HG02763 (cell line): ENCODE measurements around the gene NOMO2.
"Not testable (repeated sequence)": the region's sequence is repeated elsewhere in the genome, so short reads cannot be mapped to it uniquely, and the experiment has no call there.

ENCODE experiments used
- ATAC-seq: cut with Tn5 transposase; IDR thresholded peaks from one replicate; pipeline ENCODE4 v1.9.1; 2021; ENCODE audit warnings: mild to moderate bottlenecking, moderate library complexity; ENCODE audit not compliant: unreplicated experiment

Gene NOMO2

DNA sequence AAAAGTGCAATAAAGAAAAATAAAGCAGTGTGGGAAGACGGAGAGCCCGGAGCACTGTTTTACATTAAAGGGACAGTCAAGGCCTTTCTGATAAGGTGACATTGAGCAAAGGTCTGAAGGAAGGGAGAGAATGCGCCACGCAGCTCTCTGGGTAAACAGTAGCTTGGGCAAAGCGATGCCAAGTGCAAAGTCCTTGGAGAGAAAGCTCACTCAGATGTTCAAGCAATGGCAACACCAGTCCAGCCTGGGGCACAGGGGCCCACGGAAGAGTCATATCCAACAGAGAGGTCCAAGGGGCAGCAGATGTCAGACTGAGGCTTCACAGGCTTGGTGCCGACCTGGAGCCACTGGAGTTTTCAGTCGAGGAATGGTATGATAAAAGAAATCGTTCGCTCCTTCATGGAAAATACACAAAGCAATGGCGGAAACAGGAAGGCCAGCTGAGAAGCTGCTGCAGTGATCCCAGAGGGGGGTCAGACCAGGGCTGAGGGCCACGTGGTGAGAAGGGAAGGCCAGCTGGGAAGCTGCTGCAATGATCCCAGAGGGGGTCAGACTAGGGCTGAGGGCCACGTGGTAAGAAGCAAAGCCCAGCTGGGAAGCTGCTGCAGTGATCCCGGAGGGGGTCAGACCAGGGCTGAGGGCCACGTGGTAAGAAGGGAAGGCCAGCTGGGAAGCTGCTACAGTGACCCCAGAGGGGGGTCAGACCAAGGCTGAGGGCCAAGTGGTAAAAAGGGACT, 40.3 kb downstream of the NOMO2 start:
- not testable (repeated sequence) for ATAC-seq

DNA sequence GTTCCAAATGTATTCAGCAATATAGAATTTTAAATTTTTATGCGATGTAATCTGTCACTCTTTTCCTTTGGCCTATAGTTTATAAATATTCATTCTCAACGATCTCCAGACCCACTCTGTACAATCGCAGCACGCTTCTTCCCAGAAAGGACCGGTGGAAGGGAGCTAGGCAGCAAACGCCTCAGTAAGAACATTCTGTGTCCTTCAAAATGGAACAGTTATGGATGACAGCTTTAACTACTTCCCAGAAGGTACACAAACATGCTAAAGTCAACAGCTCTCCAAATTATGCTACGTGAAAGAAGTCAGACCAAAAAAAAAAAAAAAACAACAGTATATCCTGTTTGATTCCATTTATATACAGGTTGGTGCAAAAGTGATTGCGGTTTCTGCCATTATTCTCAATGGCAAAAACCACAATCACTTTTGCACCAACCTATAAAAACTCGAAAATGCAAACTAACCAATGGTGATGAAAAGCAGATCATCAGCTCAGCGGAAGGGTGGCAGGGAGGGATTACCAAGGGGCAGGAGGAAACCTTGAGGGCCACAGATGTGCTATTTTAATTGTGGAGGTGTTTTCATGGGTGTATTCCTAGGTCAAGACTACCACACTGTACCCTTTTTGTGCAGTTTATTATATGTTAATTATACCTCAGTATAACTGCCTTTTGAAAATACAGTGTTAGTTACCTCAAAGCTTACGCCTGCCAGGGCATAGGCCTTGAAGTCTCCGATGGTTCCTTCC, 43.2 kb downstream of the NOMO2 start:
- ATAC-seq: not testable (repeated sequence)

DNA sequence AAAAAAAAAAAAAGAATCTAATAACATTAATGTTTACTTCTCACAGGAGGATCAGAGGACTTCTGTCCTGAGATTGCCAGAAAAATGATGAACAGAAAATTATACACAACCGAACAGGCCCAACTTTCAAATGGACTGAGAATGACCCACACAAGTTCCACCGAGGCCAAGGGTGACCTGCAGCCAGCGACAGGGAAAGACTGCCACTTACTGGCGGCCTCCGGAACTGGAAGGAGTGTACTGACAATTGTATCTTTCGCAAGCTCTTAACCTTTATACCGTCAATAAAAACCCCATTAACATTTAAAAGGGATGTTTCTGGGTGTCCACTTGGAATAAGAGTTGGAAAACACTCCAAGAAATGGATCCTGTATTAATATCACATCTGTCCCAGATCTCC, 63.5 kb downstream of the NOMO2 start:
- ATAC-seq: not testable (repeated sequence)

DNA sequence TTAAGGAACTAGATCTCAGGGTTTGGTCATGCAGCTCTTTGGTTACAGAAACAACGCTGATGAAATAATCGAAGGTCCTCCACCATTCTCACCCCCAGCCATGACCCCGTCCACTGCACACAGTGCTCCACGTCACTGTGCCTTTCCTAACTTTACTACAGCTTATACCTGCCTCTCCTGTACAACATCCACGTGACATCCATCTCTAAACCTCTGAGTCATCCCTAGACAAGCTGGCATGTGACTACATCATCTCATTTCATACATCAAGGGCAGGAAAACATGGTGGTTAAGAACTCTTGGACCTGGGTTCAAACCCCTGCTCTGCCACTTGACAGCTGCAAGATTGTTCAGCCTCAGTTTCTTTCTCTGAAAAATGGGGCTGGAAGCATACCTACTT, 64.9 kb downstream of the NOMO2 start:
- ATAC-seq: not testable (repeated sequence)

DNA sequence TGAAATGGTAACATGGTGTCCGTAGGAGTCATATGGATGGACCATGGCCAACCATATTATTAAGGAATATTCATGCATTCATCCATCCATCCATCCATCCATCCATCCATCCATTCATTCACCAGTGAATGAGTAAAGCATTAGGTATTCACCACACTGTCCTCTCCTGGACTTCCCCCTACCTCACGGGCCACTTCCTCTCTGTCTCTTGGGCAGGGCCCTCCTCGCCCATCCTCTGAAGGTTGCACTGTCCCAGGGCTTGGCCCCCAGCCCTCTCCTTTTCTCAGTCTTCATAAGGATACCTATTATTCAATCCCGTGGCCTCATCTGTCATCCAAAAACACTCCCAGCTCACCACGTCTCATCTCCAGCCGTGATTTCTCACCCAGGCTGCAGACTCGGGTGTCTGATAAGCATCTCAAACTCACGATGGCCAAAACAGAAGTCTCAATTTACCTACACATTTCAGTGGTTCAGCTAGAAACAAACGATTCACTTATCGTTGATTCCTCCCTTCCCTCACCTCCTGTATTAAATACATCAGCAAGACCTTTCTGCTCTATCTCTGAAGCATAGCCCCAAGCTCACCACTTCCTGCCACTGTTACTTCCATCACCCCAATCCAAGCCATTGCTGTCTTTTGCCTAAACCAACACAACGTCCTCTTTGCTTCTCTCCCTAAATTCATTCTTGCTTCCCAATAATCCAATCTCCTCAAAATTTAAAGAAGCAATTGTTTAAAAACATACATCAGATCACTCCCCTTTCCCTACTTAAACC, 69.6 kb downstream of the NOMO2 start:
- not testable (repeated sequence) for ATAC-seq

DNA sequence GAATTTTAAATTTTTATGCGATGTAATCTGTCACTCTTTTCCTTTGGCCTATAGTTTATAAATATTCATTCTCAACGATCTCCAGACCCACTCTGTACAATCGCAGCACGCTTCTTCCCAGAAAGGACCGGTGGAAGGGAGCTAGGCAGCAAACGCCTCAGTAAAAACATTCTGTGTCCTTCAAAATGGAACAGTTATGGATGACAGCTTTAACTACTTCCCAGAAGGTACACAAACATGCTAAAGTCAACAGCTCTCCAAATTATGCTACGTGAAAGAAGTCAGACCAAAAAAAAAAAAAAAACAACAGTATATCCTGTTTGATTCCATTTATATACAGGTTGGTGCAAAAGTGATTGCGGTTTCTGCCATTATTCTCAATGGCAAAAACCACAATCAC, 125.9 kb downstream of the NOMO2 start:
- not testable (repeated sequence) for ATAC-seq

DNA sequence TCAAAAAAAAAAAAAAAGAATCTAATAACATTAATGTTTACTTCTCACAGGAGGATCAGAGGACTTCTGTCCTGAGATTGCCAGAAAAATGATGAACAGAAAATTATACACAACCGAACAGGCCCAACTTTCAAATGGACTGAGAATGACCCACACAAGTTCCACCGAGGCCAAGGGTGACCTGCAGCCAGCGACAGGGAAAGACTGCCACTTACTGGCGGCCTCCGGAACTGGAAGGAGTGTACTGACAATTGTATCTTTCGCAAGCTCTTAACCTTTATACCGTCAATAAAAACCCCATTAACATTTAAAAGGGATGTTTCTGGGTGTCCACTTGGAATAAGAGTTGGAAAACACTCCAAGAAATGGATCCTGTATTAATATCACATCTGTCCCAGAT, 146.1 kb downstream of the NOMO2 start:
- ATAC-seq: not testable (repeated sequence)

DNA sequence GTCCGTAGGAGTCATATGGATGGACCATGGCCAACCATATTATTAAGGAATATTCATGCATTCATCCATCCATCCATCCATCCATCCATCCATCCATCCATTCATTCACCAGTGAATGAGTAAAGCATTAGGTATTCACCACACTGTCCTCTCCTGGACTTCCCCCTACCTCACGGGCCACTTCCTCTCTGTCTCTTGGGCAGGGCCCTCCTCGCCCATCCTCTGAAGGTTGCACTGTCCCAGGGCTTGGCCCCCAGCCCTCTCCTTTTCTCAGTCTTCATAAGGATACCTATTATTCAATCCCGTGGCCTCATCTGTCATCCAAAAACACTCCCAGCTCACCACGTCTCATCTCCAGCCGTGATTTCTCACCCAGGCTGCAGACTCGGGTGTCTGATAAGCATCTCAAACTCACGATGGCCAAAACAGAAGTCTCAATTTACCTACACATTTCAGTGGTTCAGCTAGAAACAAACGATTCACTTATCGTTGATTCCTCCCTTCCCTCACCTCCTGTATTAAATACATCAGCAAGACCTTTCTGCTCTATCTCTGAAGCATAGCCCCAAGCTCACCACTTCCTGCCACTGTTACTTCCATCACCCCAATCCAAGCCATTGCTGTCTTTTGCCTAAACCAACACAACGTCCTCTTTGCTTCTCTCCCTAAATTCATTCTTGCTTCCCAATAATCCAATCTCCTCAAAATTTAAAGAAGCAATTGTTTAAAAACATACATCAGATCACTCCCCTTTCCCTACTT, 152.2 kb downstream of the NOMO2 start:
- not testable (repeated sequence) for ATAC-seq

DNA sequence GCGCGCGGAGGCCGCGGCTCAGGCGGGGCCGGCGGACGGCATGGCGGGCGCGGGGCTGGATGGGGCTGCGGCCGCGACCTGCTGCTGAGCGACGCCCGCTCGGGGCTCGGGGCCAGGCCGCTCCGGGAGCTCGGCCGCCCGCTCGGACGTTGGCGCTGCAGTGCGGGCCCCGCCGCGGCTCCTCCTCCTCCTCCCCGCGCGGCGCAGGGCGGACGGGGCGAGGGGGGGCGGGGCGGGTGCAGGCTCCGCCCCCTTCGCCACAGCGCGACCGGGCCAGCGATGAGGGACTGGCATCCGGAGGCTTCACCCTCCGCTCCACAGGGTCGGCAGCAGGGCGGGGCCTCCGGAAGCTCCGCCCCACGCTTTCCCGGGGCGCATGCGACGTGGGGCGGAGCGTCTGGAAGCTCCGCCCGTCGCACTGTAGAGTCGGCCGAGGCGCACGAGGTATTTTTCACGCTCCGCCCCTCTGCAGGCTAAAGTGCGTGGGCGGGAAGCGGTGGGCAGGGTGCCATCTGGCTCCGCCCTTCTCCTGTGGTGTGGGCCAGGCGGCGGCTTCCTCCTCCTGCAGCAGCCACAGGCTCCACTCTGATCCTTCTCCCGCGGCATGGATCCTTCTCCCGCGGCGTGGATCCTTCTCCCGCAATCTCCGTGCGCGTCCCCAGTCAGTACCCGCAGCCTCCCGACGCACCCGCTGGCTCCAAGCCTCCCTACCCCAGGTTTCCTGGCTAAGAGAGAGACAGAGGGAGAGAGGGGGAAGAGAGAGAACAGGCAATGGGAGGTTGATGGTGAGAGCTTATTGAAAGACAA, 159.8 kb downstream of the NOMO2 start:
- peak; percentile 64 for ATAC-seq

DNA sequence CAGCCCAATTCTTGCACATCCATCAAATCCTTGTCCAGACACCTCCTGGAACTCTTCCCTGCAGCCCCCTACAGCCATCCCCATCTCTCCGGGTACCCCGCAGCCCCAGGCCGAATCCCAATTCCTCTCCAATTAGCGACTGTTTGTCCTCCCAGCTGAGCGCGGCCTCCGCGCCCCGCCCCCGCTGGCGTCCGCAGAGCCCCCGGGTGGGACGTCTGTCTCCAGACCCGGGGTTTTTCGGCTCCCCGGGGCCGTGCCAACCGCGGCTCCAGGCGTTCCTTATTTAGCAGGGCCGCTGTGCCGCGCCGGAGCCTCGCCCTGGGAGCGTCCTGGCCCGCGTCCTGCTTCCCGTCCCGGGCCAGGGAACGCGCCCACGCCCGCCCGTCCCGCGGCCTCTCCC, 160.7 kb downstream of the NOMO2 start:
- not testable (repeated sequence) for ATAC-seq

DNA sequence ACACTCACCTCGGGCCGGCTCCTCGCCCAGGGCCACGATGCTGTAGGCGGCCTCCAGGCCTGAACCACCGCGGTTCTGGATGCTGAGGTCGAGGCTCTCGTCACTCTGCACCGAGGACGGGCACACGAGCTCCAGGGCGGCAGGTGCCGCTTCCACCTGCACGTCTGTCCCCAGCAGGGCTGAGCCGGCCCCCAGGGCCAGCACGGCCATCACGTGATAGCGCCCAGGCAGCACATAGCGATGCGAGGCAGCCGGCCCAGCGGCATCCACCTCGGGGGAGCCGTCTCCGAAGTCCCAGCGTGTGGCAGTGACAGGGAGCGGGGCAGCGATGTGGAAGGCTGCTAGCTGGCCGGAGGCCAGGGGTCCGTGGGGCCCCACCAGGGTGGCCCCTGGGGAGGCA, 167.5 kb downstream of the NOMO2 start:
- not testable (repeated sequence) for ATAC-seq

DNA sequence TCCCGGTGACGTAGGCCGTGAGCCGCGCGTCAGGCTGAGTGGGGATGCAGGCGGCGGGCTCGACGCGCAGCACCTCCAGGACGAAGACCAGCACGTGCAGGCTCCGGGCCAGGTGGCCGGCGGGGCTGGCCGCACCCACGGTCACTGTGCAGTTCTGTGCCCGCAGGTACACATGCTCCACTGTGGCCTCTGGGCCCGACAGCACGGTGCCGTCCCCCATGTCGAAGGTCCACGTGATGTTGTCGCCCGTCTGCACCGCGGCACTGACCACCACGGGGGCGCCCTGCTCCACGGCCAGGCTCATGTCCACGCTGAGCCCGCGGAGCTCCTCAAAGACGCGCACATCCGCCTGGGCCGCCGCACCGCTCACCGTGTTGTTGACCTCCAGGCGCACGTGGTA, 174.1 kb downstream of the NOMO2 start:
- ATAC-seq: not testable (repeated sequence)

DNA sequence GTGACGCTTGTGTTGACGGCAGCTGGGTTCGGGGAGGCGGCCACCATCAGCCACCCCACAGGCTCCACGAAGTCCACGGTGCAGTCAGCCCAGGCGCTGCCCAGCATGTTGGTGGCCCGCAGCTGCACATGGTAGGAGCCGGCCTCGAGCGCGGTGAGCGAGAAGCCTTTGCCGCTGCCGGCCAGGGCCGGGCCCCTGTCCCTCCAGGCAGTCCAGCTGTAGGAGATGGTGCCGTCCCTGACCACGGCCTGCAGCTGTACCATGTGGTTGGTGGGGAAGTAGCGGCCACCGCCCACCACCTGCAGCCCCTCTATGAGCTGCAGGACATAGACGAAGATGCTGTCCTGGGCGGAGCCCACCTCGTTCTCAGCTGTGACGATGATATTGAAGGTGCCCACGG, 175.4 kb downstream of the NOMO2 start:
- ATAC-seq: not testable (repeated sequence)

DNA sequence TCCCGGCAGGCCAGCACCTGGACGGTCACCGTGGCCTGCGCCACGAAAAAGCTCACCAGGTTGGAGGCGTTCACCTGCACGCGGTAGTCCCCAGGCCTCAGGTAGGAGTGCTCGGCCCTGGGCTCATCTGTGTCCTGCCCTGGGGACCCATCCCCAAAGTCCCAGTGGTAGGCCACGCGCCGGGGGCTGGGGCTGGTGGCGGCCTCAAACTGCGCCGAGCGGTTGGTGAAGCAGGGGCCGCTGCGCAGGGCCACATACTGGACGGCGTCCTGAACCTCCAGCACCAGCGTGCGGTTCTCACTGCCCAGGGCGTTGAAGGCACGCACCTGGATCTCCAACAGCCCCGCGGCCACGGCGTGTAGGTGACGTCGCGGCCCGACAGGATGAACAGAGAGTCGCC, 176.6 kb downstream of the NOMO2 start:
- not testable (repeated sequence) for ATAC-seq

DNA sequence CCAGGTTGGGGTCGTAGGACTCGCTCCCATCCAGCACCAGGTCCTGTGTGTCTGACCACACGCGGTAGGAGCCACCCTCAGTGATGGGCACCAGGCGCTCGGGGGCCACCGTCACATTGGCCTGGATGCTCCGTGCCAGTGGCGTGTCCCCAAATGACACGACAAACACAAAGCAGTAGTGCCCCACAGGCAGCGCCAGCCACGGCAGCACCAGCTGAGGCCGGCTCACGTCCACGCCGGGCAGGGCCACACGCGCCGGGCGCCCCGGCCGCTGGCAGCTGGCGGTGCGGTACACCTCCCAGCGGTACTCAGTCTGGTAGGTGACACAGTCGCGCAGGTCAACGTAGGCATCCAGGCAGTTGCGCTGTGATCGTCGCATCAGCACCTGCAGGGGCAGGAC, 177.0 kb downstream of the NOMO2 start:
- ATAC-seq: not testable (repeated sequence)

DNA sequence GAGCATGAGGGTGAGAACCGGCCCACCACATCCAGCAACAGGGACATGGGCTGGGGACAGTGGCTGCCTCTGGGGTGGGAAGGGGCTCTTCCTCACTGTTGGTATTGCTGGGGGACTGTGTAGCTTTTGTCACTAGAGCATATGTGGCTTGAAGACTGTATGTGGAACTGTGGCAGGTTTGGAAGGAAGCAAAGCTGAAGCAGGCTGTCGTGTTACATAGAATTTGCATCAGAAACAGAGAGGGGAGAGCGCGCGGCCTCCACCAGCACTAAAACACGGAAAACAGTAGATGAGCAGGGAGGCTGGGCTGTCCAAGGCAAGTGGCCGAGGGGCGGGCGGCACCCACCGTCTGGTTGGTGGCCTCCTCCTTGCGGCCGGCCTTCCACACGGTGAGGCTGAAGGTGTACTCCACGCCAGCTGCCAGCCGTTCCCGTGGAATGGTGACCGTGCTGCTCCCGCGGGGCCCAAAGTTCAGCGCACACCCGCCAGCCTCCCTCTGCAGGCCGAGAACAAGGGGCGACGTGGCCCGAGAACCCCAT, 177.7 kb downstream of the NOMO2 start:
- ATAC-seq: not testable (repeated sequence)

DNA sequence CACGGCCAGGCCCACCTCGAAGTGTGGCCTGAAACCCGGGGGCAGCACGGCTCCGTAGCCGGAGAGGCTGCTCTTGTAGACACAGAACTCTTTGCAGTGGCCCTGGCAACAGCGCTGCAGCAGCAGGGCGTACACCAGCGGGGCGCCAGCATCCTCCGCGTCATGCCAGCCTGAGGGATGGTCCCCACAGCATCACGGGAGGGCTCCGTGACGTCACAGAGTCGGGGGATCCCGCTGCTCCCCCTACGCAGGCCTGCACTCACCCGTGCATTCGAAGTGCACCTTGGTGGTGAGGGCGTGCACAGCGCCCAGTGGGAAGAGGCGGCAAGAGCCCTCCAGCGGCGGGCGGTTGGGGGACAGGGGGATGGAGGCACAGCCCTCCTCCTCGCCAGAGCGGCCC, 179.2 kb downstream of the NOMO2 start:
- ATAC-seq: not testable (repeated sequence)
